Activated CD4-positive, alpha-beta T cell treated with anti-CD3 and anti-CD28 coated beads for 48 hours (primary cell): ENCODE data around the gene ZNF174.

Experiments used
- DNase-seq: peaks from one replicate; pipeline ENCODE4 v3.0.0-alpha.2; 2020

The ZNF174 gene

DNA sequence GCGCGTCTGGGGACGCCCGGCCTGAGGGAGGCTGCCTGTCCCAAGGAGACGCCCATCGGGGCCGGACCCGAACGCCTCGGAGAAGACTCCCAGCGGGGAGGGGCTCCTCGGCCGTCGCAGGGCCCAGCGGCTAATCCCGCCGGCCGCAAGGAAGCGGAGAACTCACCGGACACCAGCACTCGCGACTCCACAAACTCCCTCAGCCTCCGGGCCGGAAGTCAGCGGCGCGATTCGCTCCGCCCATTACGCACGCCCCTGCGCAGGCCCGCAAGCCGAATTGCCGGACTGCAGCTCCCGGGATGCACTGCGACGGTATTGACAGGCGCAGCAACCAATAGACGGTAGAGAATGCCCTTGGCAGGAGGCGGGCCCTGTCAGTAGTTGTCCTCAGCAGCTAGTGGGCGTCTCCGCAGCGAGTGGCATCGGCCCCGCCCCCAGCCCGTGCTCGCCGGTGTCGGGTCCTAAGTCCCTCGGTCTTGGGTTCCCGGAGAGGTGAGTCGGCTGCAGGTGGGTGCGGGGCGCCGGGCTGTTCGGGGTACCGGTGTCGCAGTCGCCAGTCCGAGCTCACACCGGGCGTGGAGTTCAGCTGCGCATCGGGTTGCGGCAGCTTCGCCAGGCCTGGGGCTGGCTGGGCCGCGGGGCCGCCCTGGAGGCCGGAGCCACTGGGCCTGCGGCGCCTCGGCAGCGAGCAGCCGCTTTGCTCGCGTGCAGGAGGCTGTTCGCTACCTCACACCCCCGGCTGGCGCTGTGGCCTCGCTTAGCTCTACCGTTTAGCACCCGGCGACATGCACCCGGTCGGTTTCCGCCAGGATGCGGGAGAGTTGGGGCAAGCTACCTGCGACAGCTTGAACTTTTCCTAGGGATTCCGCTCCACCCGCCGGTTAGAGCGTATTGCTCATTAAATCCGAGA lies at the start of gene ZNF174, which contains the start of gene ZSCAN32:
ZNF174 (plus strand) TSS at position 437 of the 910 bp plus-strand sequence. CDS start 790 bp downstream, outside the sequence.
ZSCAN32 (minus strand) TSS at position 226 of the 910 bp plus-strand sequence. CDS start 3,447 bp downstream, outside the sequence.
- peak; percentile 99 for DNase-seq

DNA sequence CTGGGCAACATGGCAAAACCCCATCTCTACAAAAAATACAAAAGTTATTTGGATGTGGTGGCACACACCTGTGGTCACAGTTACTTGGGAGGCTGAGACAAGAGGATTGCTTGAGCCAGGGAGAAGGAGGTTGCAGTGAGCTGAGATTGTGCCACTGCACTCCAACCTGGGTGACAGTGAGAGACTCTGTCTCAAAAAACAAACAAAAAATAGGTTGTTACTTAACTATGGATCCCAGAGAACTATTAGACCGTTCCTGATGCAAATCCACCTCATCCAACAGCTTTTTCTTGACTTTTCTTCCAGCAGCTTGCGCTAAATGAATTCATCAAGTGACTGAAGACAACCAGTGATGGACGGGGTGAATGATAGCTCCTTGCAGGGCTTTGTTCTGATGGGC lies 45.4 kb upstream of the ZNF174 start, which contains the start of gene OR2C1:
OR2C1 (plus strand) TSS at position 301 of the 400 bp plus-strand sequence; CDS start at position 353, 52 bp downstream.
- no peak for DNase-seq

DNA sequence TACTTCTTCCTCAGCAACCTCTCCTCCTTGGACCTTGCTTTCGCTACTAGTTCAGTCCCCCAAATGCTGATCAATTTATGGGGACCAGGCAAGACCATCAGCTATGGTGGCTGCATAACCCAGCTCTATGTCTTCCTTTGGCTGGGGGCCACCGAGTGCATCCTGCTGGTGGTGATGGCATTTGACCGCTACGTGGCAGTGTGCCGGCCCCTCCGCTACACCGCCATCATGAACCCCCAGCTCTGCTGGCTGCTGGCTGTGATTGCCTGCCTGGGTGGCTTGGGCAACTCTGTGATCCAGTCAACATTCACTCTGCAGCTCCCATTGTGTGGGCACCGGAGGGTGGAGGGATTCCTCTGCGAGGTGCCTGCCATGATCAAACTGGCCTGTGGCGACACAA lies 44.9 kb upstream of the ZNF174 start:
- DNase-seq = no peak

DNA sequence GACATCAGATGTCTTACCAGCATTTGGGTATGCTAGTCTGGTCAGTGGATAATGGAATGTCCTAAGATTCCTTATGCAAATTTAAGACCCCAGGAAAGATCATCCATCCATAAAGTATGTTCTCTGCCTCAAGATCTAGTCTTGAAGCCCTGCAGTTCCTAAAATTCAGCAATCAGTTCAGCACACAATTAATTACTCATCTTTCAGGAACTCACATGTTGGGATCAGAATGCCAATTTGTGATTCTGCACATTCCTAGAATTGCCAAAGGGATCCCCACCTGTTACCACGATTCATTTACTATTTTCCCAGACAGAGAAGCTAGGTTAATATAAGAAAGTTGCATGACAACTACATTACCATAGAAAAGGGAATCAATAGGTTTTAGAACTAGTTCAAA lies 42.1 kb upstream of the ZNF174 start:
- DNase-seq = no peak

DNA sequence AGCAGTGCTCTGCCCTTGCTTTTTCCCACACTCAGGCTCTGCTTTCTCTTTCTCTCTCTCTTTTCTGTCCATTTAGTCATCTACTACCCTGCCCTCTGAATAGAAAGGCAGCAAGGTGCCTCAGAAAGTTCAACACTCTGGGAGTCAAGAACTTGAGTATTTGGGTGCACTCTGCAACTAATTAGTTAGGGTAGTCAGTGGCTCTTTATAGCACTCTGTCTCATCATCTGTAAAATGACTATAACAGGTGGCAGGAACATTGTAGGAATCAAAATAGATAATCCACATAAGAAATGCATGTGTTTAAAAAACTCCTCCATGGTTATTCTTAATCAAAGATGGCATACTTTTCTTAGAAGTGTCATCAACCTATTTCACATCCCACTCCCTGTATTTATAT lies 38.1 kb upstream of the ZNF174 start:
- no peak for DNase-seq

DNA sequence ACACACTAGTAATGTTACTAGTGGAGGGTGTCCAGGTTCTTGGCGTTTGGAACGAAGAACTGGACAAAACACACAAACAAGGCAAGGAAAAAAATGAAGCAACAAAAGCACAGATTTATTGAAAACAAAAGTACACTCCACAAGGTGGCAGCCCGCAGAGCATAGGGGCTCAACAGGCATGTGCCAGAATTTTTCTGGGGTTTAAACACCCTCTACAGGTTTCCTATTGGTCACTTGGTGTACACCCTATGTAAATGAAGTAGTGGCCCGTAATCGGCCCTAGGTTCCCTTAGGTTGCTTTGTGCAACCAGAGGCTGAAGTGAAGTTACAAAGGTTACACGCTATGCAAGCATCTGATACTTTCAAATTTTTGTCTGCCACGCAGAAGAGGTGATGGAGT lies 37.2 kb upstream of the ZNF174 start:
- DNase-seq = no peak

DNA sequence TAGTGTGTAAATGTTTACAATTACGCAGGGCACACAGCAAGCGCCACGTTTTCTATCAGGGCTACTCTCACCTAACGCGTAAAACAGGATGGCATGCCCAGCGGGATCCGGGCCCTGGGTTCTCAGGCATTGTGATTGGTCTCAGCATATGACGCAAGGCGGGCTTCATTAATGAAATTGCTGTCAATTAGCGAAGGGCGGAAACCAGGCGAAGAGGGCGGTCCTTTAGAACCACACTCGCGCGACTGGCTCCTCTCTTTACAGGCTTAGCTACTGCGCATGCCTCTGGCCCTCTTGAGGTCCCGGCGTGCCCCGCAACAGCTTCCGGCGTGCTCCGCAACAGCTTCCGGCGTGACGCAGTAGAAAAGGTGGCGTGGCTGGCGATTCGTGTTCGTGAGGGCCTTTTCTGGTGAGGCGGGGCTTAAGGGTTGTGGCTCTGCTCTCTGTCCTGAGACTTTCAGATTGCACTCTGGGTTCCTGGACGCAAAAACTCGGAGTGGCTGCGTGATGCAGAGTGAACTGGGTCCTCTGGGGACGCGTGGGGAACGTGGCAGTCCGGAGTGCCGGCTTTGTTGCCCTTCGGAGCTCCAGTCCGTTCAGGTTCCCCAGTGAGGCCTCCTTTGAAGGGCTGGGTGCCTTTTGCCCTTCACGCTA lies 36.1 kb upstream of the ZNF174 start:
- peak; percentile 92 for DNase-seq

DNA sequence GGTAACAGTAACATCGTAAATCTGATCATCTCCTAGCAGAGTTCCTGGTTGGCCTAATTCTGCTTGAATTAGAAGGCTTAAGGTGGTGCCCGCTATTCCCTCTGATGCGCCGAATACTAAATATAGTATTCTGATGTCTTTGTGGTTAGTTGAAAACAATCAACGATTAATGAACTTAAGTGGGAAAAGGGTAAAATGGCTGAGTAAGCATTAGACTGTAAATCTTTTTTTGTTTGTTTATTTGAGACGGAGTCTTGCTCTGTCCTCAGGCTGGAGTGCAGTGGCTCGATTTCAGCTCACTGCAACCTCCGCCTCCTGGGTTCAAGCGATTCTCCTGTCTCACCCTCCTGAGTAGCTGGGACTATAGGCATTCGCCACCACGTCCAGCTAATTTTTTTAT lies 31.9 kb upstream of the ZNF174 start:
- no peak for DNase-seq

DNA sequence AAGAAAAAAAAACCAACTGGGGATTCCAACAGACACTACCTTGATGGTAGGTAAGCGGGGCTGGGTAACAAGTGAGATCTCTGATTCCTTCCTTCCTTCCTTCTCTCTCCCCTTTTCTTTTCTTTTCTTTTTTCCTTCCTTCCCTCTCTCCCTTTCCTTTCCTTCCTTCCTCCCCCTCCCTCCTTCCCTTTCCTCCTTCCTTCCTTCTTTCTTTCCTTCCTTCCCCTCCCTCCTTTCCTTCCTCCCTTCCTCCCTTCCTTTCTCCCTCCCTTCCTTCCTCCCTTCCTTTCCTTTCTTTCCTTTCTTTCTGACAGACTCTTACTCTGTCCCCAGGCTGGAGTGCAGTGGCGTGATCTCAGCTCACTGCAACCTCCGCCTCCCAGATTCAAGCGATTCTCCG lies 25.3 kb upstream of the ZNF174 start:
- no peak for DNase-seq

DNA sequence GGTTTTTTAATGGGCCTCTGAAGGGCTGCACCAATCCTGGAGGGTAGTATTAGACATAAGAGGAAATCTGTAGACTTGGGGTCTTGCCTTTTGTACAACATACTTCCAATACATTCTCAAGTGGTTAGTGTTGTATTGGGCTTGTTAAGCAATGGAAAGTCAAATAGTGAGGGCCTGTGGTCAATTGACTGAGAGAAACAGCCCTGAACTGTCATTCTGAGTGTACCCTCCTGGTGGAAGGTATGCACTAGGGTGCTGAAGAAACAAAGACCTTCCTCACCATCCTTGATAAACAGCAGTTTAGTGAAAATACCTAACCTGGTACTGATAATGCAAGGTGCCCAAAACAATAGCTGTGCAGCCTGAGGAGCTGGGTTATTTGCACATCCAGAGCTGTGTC lies 23.1 kb upstream of the ZNF174 start:
- DNase-seq = no peak

DNA sequence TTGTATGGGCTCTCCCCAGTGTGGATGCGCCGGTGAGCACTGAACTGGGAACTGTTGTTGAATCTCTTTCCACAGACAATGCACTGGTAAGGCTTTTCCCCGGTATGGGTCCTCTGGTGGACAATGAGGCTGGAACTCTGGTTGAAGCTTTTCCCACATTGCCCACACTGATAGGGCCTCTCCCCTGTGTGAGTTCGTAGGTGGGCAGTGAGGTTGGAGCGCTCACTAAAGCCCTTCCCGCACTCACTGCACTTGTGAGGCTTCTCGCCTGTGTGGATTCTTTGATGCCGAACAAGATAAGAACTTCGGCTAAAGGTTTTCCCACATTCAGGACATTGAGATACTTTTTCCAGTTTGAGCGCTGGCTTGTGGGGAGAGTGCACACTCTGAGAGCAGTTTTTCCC lies 18.0 kb upstream of the ZNF174 start:
- no peak for DNase-seq

DNA sequence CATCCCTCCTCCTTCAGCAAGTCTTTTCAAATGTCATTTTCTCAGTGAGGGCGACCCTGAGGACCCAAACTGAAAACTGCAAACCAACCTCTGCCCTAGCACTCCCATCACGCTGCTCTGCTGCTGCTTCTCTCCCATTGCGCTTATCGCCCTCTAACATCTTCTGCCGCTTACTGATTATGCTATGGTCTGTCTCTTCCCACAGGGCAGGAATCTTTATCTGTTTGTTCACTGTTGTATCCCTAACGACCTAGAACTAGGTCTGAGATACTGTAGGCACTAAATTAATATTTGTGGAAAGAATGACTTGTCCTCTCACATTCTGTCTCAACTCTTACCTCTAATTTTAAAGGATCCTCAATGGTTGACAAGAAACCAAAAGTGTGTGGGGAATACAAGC lies 12.7 kb upstream of the ZNF174 start:
- DNase-seq = no peak

DNA sequence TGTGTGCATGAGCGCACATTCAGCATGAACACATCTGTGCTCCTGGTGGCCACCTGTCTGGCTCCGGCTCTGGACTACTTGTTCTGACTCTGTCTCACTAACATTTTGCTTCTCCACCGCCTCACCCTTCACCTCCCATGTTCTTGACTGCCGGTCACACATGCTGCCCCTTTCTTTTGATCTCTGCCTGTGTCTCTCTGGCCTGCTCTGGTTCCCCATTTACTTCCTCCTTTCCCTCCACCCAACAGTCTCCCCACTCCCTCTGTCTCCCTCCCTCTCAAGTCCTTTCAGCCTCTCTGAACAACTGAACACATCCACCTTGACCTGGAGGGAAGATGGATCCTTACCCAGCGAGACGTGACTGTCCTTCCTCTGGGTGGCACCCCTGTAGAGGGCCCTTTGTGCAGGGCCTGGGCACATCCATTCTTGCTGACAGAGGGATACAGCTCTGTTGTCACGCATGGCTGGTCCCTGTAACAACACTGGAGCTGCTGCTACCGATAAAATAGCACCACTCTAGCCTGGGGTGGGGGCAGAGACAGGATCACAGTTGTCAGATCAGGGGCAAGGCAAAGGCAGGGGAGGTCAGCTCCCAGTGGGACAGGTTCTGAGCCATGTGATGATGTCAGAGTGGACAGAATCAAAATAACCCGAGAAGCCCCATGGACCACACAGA lies 11.2 kb upstream of the ZNF174 start:
- DNase-seq = no peak

DNA sequence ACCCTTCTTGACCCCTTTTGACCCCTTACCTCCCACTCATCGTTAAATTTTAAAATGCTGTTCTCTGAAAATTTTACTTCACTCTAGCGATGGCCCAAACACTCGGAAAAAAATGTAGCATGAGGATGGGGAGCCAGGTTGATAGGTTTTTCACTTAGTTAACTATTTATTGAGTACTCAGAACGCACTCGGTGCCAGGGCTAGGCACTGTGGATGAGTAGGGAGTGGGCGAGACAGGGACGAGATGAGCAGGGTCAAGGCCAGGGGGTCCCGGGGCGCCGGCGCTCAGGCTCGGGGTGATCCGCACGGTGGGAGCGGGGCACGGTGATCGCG lies 603 bp upstream of the ZNF174 start:
- DNase-seq = no peak

DNA sequence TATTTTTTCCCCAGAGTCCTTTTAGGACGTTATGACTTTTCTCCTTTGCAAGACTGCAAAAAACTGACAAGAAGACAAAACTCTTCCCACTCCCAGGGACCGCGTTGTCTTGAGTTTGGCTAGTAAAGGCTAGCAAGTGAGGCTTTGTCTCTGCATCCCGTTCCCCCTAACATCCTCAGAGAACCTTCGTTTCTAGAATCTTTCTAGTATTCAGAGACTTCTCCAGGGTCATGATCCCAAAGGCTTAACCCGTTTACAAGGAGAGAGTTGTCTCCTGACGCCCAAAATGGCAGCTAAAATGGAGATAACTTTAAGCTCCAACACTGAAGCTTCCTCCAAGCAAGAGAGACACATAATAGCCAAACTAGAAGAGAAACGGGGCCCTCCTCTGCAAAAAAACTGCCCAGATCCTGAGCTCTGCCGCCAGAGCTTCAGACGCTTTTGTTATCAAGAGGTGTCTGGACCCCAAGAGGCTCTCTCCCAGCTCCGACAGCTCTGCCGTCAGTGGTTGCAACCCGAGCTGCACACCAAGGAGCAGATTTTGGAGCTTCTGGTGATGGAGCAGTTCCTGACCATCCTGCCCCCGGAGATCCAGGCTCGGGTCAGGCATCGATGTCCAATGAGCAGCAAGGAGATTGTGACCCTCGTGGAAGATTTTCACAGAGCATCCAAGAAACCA lies 843 bp downstream of the ZNF174 start:
- peak; percentile 4 for DNase-seq

DNA sequence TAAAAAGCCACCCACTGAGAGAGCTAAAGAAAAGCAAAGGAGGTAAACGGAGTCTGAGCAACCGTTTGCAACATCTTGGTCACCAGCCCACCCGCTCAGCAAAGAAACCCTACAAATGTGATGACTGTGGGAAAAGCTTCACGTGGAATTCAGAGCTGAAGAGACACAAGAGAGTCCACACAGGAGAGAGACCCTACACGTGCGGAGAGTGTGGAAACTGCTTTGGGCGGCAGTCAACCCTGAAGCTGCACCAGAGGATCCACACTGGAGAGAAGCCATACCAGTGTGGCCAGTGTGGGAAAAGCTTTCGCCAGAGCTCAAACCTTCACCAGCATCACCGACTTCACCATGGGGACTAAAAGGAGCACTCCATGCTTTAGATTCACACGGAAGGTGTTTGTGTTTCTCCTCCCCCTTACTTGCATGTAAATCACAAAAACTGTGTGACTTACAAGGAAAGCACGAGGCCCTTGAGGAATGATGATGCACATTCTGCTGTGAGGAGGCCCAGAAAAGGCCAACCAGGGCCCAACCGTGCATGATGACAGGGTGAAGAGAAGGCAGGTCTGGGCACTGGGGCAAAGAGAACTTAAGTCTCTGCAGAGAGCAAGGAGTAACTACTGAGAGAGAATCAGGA lies 7.7 kb downstream of the ZNF174 start:
- no peak for DNase-seq

DNA sequence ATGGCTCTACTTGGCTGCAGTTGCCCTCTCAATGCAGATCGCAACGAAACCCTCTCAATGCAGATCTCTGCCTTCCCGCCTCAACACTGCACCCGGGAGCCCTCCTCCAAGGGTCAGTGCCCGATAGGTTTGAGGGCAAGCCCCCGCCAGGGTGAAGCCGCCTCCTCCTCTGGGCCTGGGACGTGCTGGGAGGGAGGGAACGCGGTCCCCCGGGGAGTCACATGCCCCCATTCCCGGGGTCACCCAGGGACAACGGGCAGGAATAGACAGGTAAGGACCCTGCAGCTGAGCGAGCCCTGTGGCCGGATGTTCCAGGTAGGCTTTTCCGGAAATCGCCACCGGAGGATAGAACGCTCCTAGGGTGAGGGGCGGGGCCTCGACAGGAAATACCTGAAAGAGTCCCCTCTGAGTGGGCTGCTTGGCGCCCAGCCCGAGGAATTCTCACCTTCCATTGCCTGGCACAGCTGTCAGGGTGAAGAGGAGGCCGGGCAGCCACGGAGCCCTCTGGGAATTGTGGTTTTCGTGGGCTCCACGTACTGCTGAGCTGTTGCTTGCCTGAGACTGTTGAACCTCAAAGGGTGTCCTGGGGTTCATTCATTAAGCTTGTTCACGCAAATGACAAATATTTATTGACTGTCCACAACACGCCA lies 12.8 kb downstream of the ZNF174 start:
- no peak for DNase-seq

DNA sequence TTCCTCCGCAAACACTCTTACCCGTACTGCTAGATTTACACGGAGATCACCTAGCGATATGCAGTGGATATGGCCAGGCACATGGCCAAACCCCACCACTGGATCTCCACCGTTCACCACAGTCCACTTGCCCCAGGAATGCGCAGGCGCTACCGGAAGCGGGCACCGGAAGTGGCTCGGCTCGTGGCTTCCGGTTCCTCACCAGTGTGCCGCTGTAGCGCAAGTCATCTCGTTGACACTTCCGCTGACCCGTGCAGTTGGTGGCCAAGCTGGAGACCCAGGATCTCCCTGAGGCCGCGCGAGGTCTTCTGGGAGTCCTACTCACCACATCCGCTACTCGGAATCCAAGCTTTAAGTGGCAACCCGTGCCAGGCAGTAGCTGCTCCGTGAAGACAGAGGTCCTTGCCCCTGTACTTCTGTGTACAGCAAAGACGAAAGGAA lies 30.8 kb downstream of the ZNF174 start:
- DNase-seq = peak; percentile 77

DNA sequence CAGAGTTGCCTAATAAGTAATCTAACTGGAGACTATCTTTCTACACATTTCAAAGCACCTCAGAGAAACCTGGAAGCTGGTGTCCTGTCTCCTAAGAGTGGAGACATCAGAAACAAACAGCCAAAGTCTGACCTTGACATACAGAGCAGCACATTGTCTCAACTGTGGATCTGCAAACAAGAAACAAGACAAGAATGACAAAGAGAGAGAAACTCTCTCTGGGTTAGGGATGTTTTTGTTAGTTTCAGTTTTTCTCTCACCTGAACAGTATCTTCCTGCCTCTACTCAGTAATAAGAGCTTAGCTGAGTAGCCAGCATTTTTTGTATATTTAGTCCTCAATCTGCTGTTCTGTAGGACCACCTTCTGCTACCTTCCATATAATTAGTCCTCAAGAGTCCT lies 33.4 kb downstream of the ZNF174 start:
- DNase-seq = no peak

DNA sequence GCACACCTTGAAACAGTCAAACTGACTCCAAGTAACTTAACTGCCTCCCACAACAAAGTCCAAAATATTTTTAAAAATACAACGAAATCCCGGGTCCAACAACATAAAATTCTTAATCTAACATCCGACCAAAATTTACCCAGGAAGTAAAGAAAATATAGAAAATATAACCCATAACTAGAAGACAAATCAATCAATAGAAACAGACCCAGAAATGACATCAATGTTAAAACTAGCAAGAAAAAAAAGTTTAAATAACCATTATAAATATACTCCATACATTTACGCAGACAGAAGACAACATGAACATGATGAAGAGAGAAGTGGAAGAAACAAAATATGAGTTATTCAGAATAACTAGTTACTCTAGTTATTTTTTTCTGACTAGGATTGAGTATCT lies 38.6 kb downstream of the ZNF174 start:
- DNase-seq = no peak

DNA sequence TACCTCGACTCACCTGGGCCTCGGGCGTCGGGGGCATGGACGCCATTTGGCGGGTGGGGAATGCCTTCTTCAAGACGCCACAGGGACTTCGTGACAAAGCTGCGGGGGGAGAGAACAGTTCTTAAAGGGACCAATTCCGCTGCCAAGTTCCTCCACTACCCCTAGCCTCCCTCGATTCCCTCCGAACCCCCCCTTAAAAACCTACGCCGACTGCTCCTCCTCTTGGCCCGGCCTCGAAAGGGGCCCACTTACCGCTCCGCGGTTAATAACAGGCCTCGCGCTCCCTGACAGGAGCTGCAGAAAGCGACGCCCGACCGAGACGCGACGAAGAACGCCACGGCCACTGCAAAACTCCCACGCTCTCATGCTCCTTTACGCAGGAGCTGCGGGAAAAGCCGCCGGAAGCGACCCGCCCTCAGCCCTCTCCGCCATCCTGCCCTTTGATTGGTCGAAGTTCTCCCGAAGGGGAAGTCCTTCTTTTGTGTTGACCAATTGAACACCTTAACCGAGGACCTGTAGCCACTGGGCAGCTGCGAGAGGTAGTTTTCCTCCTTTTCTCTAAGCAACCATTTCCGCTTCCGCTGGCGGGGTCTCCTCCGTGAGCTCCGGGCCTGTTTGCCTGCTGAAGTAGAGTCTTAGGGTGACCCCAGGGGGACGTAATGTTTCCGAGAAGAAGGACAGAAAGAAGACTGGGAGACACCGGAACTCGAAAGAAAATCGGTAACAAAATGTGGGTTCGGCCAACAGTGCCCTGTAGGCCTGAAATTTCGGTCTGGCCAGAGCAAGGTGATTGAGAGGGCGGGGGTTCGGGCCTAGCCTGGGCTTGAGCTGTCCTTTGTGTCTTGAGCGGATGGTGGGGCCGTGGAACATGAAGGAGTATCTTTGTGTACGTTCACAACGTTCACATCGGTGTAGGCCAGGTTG lies 42.4 kb downstream of the ZNF174 start, which contains the start of the genes NAA60 and ZNF597:
NAA60 (plus strand) TSS at position 573 of the 924 bp plus-strand sequence. CDS start 32,548 bp downstream, outside the sequence.
ZNF597 (minus strand) TSS at position 397 of the 924 bp plus-strand sequence; CDS start at position 46, 351 bp downstream.
- peak; percentile 87 for DNase-seq
